ENCODE measurements around the gene BAZ2A.

GRCh38 chr12:56676851-56677580 lies 46.9 kb upstream of the BAZ2A start:
- TF ChIP-seq CTCF (IDR thresholded peaks at IDR 0.05) = no peak
- TF ChIP-seq POLR2AphosphoS5 (IDR thresholded peaks at IDR 0.05) = no peak
- TF ChIP-seq POLR2A (IDR thresholded peaks at IDR 0.05) = no peak
- TF ChIP-seq EP300 (IDR thresholded peaks at IDR 0.05) = no peak
